Epidermal melanocyte (primary cell): Measurements from ENCODE around the gene TMC6.
"Not testable (repeated sequence)": the region's sequence is repeated elsewhere in the genome, so short reads cannot be mapped to it uniquely, and the experiment has no call there.

ENCODE experiments used
- DNase-seq: peaks from one replicate; pipeline ENCODE4 v3.0.0; 2011; ENCODE audit warnings: low spot score; ENCODE audit not compliant: insufficient read length

Gene TMC6

GRCh38 chr17:78124836-78125137 lies 3.8 kb downstream of the TMC6 start:
- DNase-seq, result no peak

GRCh38 chr17:78124081-78124835 lies 4.3 kb downstream of the TMC6 start:
- DNase-seq, result no peak

- DNase-seq, result no peak
These were observed 5.2 kb downstream of the TMC6 start for GRCh38 chr17:78123258-78123929.

DNA sequence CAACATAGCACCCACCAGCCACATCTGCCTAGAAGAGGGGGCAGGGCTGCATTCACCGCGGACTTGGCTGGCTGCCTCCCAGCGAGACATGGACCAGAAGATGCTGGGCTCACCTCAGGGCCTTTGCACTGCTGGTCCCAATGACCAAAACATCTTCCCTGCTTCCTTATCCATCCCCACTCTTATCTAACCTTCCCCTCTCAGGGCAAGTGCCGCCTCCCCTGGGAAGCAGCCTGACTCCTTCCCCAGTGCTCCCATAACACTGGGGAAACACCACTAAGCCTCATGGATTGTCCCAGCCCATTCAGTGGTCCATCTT lies 5.7 kb downstream of the TMC6 start:
- no peak for DNase-seq

- no peak for DNase-seq
These were observed 6.2 kb downstream of the TMC6 start for GRCh38 chr17:78122216-78122930.

- DNase-seq, result no peak
These were observed 6.7 kb downstream of the TMC6 start for GRCh38 chr17:78121801-78122215.

GRCh38 chr17:78120971-78121800 lies 7.4 kb downstream of the TMC6 start:
- DNase-seq, result no peak

DNA sequence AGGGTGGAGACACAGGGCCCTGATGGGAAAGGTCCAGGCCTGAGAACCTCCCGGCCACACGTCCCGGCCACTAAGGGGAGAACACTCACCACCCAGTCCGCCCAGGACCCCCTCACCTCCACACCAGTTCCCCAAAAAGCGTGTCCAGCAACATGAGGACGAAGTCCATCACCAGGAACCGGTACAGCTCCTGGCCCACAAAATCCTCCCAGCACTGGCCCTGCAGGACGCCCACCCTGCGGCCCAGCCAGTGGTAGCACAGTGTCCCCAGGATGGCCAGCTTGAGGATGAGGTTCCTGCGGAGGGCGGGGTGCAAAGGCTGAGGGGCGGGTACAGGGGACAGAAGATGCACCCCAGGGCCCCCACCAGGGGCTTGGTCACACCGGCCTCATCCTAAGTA lies 8.0 kb downstream of the TMC6 start:
- no peak for DNase-seq

- no peak for DNase-seq
These were observed 9.7 kb downstream of the TMC6 start for GRCh38 chr17:78118801-78119241.

DNA sequence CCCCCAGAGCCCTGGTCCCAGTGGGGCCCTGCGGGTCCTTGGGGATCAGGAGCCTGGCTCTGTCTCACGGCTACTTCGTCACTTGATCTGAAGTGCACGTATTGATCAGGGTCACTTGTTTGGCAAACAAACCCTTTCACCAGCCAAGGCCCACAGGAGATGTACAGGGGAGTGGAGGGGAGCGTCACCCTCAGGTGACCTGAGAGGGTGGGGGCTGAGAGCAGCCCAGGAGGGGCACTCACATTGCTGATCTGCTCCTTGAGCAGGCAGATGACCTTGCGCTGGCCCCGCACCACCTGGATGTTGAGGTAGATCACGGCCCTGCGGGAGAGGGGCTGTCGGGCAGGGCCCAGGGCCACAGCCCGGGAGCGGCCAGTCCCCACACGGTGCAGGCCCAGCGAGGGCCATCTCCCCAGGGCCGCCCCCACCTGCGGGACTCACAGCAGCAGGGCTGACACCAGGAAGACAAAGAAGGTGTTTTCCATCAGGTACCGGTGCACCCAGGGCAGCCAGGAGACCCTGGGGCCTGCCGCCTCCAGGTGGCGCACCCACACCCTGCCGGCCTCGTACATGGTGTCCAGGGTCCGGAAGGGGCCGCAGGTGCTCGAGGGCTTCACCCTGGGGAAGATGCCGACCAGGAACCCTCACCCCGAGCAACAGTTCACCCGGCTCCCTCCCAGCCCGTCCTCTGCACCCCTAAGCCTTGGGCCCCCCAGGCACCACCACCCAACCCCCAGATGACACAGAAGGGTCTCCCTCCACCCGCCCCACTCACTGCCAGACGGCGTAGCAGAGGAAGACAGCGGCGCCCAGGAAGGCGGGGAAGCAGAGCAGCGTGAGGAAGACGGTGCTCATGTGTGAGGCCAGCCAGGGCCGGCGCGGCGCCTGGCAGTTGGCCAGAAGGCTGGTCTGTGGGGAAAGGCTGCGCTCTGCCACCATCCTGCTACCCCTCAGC lies 11.3 kb downstream of the TMC6 start:
- DNase-seq, result no peak

DNA sequence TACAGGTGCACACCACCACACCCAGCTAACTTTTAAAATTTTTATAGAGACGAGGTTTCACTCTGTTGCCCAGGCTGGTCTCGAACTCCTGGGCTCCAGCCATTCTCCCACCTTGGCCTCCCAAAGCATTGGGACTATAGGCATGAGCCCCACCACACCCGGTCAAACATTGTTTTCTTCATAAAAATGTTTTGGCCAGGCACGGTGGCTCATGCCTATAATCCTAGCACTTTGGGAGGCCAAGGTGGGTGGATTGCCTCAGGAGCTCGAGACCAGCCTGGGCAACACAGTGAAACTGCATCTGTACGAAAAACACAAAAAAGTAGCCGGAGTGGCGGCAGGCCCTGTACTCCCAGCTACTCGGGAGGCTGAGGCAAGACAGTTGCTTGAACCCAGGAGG lies 12.1 kb downstream of the TMC6 start:
- DNase-seq, result no peak

- not testable (repeated sequence) for DNase-seq
These were observed 12.8 kb downstream of the TMC6 start for GRCh38 chr17:78115803-78116202.

- DNase-seq, result no peak
These were observed 13.5 kb downstream of the TMC6 start for GRCh38 chr17:78114831-78115723.

DNA sequence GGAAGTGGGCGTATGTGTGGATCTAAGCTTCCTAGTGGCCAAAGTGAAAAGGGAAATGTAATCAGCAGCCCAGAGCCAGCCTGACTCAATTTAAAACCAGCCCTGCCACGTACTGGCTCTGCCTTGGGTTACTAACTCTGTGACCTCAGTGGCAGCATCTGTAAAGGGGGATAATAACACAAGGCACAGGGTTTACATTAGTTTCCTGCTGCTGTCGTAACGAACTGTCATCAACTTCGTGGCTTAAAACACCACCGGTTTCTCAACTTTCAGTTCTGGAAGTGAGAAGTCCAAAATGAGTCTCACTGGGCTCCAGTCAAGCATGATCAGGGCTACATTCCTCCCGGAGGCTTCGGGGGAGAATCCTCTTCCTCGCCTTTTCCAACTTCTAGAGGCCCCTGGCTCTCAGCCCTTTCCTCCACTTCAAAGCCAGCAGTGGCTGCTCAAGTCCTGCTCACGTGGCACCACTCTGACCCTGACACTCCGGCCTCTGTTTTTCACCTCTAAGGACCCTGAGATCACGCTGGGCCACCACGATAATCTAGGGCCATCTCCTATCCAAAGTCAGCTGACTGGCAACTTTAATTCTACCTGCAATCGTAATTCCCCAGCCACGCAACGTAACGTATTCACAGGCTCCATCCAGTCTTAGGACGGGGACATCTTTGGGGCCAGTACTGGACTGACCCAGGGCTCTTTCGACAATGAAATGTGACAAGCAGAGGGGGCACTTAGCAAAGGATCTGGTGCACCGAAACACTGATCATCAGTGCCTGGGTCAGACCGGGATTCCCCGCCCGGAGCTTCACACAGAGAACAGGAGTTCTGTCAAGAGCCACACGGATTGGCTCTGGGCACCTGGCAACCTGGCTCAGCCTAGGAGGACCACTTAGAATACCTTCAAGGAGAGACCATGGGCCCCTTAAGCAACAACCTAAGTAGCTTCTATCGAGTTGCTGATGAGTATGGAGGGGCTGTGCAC lies 14.5 kb downstream of the TMC6 start:
- no peak for DNase-seq

- DNase-seq, result peak; percentile 91
These were observed 15.8 kb downstream of the TMC6 start for GRCh38 chr17:78112518-78113471.

DNA sequence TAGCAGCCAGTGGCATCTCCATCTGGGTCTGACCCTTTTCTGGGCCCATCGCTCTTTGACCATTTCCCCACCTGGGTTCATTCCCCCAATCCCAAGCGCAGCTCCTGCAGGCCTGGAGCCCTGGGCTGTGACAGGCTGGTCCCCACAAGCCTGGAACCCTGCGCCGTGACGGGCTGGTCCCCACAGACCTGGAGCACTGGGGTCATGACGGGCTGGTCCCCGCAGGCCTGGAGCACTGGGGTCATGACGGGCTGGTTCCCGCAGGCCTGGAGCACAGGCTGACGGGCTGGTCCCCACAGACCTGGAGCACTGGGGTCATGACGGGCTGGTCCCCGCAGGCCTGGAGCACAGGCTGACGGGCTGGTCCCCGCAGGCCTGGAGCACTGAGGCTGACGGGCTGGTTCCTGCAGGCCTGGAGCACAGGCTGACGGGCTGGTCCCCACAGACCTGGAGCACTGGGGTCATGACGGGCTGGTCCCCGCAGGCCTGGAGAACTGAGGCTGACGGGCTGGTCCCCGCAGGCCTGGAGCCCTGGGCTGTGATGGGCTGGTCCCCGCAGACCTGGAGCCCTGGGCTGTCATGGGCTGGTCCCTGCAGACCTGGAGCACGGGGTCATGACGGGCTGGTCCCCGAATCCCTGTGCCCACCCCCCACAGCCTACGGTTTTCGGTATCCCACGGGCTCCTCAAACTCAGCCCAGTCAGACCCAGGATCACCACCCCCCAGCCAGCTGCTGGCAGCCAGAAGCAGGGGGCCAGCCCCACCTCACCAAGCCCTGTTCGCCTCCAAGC lies 16.6 kb downstream of the TMC6 start:
- no peak for DNase-seq
